ENCODE data around the gene BTBD16.

GRCh38 chr10:122255509-122256301 lies 15.4 kb upstream of the BTBD16 start:
- TF ChIP-seq CTCF (IDR thresholded peaks at IDR 0.05) (no peak), POLR2A (IDR thresholded peaks at IDR 0.05) (no peak)

Data from tibial nerve (tissue), 3 donors.